GM18870 (cell line): Measurements from ENCODE around the gene AGAP1.
"Not testable (repeated sequence)": the region's sequence is repeated elsewhere in the genome, so short reads cannot be mapped to it uniquely, and the experiment has no call there.

Experiments
- ATAC-seq: cut with Tn5 transposase; IDR thresholded peaks from one replicate; pipeline ENCODE4 v1.9.1; 2021; ENCODE audit warnings: moderate library complexity; ENCODE audit not compliant: unreplicated experiment

AGAP1 gene

DNA sequence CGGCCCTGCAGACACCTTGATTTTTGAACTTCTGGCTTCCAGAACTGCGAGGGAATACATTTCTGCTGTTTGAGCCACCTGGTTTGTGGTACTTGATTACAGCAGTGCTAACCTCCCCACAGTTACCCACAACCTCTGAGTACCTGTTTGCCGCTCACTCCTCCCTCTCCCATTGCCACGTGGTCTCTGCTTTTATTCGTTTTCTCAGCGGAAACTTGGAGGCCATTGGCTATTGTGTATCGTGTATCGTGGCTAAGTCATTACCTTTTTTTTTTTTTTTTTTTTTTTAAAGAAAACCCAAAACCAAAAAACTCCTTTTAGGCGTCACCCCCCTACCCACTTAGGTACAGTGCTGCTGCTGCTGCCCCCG lies 90.8 kb downstream of the AGAP1 start:
- no peak for ATAC-seq

DNA sequence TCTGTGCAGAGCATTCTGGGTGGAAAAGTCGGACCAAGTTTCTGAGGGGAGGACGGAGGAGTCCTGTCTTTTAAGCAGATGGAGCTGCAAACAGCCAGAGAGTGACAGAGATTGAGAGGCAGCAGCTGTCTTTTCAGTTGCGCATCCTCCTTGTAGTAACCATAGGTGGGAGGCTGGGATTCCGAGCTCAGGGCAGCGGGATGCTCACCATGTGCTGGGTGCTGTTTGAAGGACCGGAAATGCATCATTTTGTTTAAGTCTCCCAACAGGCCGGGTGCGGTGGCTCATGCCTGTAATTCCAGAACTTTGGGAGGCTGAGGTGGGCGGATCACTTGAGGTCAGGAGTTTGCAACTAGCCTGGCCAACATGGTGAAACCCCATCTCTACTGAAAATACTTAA lies 93.4 kb downstream of the AGAP1 start:
- ATAC-seq = no peak

DNA sequence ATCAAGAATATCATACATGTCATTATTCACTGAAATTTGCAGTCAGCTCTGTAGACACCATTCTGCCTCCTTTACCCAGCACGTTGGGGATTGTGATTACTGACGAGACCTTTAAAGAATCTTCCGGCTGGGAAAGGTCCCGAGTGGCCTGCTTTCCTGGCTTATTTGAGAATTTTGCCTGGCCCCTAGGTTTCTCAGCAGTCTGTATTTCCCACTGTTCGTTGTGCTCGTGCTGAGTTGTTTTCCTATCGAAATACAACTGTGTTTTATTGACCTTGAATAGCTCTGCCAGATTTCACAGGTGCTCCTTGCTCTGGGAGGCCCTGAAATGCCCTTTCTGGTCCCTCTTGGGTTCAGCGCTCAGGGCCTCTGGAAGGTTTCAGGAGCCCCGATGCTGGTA lies 94.9 kb downstream of the AGAP1 start:
- ATAC-seq = no peak

- no peak for ATAC-seq
Measured at GRCh38 chr2:235591231-235591730, 97.4 kb downstream of the AGAP1 start.

GRCh38 chr2:235591921-235592320 lies 98.1 kb downstream of the AGAP1 start:
- ATAC-seq = no peak

DNA sequence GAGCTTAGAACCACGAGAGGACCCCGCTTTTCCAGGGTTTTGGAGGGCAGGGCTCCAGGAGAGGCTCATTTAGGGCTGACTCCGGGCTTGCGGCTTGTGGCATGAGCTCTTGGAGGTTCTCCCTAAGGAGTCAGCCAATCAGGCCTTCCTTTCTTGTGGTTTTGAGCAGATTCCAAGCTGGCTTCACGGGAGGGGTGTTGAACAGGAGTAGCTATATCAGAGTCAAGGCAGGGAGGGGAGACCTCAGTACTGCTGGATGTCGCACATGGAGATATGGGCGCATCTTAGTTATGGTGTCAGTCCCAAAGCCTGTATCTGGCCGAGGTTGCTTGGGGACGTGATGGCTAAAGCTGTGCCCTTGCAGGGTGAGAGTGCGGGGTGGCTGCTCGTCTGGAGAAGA lies 98.6 kb downstream of the AGAP1 start:
- no peak for ATAC-seq

- no peak for ATAC-seq
Measured at GRCh38 chr2:235592836-235593235, 99.0 kb downstream of the AGAP1 start.

- ATAC-seq = no peak
Measured at GRCh38 chr2:235594041-235594440, 100.2 kb downstream of the AGAP1 start.

DNA sequence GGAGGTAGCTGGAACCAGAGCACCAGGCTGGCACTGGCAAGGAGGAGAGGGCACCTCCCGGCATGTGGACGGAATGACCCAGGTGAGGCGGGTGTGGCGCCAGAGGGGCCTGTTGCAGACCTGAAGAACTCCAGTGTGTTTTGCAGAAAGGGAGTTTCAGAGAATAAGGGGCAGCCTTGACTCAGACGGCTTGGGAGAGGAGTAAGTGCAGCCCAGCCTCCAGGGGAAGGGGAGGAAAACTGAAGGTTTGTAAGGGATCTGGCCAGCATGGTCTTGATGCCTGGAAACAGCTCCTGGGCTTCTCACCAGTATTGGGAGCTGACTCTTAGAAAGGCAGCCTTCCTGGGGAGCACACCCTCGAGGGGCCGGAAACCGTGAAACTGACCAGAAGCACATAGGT lies 101.1 kb downstream of the AGAP1 start:
- no peak for ATAC-seq

DNA sequence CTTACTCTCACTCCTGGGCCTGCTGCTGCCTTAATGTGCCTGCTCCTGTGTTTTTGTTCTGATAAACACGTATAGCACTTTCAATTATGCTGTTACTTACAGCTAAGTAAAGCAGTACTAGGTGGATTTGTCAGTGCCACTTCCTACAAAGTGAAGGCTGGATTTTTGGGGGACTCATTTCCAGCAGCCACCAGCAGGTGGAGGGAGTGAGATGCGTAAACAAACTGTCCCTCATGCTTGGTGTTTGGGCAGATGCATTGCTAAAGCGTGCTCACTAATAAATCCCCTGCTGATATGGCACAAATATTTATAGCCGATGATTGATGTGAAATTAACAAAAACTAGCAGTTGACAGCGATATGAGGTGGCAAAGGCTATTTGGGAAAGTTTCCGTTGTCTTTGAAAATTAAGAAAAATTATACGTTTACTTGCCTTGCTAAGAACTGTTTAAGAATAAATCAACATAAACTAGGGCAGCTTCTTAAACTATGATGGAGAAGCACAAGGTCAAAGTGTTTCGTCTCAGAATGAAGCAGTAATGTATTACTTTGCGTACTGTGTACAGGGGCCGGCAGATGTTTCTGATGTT lies 101.7 kb downstream of the AGAP1 start:
- ATAC-seq = no peak

- no peak for ATAC-seq
Measured at GRCh38 chr2:235596272-235596671, 102.4 kb downstream of the AGAP1 start.

DNA sequence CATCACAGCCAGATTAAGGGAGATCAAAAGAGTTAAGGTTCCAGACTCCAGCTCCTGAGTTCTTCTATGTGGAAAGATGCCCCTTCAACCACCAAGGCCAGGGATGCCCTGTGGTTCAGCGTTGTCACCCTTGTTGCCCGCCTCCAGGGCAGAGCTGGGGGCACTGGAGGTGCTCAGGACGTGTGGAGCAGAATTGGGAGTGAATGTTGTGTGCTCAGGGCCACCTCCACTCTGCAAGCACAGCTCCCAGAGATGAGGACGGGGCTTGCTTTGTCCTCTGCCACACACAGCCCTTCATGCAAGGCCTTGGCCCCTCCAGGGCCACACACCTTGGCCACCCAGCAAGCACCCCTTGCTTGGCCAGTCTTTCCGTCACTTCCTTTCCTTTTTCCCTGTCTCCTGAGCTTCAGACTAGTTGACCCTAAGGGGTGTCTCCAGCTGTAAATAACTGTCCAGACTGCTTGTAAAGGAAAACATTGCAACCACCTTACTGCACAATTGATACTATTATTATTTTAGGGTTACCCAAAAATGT lies 103.3 kb downstream of the AGAP1 start:
- no peak for ATAC-seq

DNA sequence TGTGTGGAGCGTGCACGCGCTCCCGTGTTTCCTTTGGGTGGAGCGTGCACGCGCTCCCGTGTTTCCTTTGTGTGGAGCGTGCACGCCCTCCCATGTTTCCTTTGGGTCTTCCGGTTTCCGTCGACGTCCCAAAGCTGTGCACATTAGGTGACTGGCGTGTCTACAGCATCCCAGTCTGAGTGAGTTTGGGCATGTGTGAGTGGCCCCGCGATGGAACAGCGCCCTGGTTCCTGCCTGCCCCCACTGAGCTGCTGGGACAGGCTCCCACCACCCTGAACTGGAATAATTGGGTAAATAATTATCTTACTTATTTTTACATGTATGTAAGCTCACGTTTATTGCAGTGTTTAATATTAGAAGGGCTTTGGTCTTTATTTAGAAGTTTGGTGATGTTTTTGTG lies 104.2 kb downstream of the AGAP1 start:
- ATAC-seq = no peak

- ATAC-seq = no peak
Measured at GRCh38 chr2:235598532-235599531, 105.0 kb downstream of the AGAP1 start.

DNA sequence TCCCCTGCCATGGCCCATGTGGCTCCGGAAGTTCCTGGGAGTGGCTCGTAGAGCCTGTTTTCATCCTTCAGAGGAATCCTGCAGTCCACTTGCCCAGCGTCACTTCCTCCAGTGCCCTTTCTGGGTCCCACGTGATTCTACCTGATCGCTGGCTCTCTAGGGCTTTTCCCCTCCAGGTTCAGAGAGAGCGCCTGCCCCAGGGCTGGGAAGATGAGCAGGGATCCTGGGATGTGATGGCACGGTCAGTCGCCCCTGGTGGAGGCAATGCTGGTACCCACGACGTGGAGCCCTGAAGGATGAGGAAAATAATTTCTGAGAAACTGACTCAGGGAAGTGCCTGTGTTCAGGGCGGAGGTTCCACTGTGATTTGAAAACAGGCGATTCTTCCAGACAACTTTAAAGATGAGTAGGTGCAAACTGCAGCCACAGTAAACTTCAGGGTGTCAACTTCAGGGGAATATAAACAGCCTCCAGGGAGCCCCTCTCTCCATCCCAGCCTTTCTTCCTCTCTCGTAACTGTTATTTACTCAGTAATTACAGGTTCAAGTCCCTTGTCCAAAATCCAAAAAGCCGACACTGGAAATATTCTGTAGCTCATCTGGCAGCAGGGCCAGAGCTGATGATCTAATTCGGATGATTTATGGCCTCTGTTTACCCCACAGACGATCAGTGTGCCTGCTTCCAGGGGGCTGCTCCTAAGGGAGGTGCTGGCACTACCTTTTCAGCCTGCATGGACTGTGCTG lies 105.9 kb downstream of the AGAP1 start:
- ATAC-seq = no peak

DNA sequence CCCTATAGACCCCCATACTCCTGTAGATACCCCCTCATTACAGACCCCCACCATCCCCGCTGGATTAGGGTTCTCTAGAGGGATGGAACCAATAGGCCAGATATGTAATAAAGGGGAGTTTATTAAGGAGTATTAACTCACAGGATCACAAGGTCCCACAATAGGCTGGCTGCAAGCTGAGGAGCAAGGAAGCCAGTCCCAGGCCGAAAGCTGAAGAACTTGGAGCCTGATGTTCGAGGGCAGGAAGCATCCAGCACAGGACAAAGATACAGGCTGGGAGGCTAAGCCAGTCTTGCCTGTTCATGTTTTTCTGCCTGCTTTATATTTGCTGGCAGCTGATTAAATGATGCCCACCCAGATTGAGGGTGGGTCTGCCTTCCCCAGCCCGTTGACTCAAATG lies 106.6 kb downstream of the AGAP1 start:
- ATAC-seq = no peak

- ATAC-seq = no peak
Measured at GRCh38 chr2:235600926-235601325, 107.1 kb downstream of the AGAP1 start.

DNA sequence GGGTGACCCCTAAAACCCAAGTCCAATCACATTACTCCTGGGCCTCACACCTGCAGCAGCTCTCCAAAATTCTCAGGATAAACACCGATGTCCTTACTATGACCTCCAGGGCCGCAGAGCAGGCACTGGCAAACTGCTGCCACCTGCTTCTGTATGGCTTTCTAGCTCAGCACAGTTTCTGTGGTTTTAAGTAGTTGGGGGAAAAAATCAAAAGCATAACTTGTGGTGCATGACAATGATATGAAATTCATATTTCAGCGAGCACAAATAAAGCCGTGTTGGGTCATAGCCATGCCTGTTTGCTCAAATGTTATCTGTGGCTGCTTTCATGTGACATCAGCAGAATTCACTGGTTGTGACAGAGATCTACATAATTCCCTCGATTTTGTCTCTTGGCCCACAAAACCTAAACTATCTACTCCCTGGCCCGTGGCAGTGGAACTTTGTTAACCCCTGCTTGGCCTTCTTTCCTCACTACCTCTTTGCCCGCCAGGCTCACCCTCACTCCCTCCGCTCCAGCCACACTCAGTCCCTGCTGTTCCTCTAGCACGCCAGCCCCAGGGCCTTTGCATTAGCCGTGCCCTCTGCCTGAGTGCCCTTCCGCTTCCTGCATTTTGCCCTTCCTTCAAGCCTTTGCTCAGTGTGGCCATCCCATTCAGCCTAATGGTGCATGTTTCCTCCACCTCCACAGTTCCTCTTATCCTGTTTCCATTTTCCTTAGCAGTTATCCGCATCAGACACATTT lies 108.3 kb downstream of the AGAP1 start:
- ATAC-seq = no peak

GRCh38 chr2:235602971-235603370 lies 109.1 kb downstream of the AGAP1 start:
- not testable (repeated sequence) for ATAC-seq

DNA sequence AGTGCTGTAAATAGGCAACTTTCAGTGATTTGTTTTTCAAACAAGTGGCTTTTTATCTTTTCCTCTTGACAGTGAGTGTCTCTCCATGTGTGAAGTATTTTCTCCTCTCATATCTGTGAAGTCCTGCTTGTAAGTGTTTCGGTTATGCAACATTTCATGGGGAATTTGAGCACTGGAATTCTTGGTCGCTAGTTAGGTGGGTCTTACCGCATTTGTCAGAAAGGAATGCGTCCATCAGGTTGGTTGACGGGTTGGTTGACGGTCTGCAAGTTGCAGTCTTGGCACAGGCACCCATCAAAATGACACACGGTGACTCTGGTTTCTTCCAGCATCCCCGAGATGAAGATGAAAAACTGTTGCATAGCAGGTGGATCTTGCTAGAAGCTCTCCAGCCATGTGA lies 109.8 kb downstream of the AGAP1 start:
- ATAC-seq = no peak
